Measurements from ENCODE around the gene S100A4.

S100A4 gene

DNA sequence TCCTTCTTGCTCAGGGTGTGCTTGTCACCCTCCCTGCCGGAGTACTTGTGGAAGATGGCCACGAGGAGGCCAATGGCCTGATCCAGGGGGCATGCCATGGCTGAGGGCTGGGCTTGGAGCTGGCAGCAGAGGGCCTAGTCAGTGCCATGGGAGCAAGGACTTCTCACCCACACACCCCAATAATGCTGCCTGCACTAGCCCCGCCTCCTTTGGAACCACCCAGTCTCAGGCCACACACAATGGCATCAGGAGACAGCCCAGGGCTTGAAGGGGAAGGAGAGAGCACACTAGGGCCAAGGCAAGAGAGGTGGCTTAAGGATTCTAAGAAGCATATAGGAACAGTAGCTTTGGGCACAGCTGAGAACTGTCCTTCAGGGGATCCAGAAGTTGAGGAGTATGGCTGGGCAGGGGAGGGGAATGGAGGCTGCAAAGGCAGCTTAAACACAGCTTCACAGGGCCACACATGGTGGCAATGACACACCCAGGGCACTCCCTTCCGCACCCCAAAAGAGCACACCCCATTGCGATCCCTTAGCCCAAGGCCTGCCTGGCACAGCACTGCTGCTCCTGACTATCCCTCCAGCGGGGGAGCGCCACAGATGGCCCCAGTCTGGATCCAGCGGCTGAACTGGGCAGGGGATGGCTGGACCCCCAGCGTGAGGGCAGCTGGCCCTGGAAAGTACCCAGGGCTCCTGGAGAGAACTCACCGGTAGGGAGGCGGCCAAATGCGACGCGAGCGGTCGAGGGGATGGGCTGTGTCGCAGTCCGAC, 10.2 kb downstream of the S100A4 start, which contains the start of gene S100A6:
S100A6 (minus strand) TSS at position 750 of the 770 bp plus-strand sequence; CDS start at position 98, 652 bp downstream.
- Histone ChIP-seq H3K9ac (ENCODE audit: low read depth, low read length, poor library complexity, severe bottlenecking) (peak within 1 kb of the TSS; percentile 94), H3K4me3 (ENCODE audit: low read length, poor library complexity, severe bottlenecking) (peak within 1 kb of the TSS; percentile 89)
- TF ChIP-seq, protein P1, sequence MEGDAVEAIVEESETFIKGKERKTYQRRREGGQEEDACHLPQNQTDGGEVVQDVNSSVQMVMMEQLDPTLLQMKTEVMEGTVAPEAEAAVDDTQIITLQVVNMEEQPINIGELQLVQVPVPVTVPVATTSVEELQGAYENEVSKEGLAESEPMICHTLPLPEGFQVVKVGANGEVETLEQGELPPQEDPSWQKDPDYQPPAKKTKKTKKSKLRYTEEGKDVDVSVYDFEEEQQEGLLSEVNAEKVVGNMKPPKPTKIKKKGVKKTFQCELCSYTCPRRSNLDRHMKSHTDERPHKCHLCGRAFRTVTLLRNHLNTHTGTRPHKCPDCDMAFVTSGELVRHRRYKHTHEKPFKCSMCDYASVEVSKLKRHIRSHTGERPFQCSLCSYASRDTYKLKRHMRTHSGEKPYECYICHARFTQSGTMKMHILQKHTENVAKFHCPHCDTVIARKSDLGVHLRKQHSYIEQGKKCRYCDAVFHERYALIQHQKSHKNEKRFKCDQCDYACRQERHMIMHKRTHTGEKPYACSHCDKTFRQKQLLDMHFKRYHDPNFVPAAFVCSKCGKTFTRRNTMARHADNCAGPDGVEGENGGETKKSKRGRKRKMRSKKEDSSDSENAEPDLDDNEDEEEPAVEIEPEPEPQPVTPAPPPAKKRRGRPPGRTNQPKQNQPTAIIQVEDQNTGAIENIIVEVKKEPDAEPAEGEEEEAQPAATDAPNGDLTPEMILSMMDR (conservative IDR thresholded peaks at IDR 0.05; ENCODE audit: low read length): no peak
- no peak for TF ChIP-seq EZH2phosphoT487 (IDR thresholded peaks at IDR 0.05; ENCODE audit: borderline replicate concordance)

DNA sequence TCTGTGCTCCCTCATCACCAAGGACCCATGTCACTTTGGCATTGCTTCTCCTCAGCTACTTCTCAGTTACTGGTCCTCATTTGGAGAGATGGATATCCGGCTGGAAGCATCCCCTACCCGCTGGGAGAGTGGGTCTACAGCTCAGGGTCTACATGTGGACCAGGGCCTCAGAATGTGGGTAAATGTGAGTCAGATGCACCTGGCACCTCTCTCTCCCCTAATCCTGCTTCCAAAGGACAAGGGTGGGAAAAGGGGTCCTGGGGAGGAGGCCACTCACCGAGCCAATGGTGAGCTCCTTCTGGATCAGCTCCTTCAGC, 10.7 kb downstream of the S100A4 start:
- TF ChIP-seq, protein P1 (conservative IDR thresholded peaks at IDR 0.05; ENCODE audit: low read length): no peak
- TF ChIP-seq EZH2phosphoT487 (IDR thresholded peaks at IDR 0.05; ENCODE audit: borderline replicate concordance): no peak
- Histone ChIP-seq H3K9ac (ENCODE audit: low read depth, low read length, poor library complexity, severe bottlenecking) (peak overlapping the region; percentile 94), H3K4me2 (ENCODE audit: low read depth, low read length, poor library complexity, severe bottlenecking) (peak overlapping the region; percentile 94), H3K9me3 (ENCODE audit: insufficient read depth, low read depth, low read length) (no peaks in the 10 kb centered on the region), H4K20me1 (ENCODE audit: insufficient read depth, low read length, poor library complexity, severe bottlenecking) (no peaks in the 10 kb centered on the region), H3K79me2 (ENCODE audit: insufficient read depth, low read length) (peaks cover 37% of the 10 kb centered on the region), H3F3A (ENCODE audit: low read depth) (peaks cover 18% of the 10 kb centered on the region), H3K27me3 (ENCODE audit: insufficient read depth, low read length, poor library complexity, severe bottlenecking) (no peaks in the 10 kb centered on the region), H3K4me1 (ENCODE audit: insufficient read depth, low read length, poor library complexity, severe bottlenecking) (peaks cover 73% of the 10 kb centered on the region), H3K9me2 (replicated peaks; ENCODE audit: low read depth, low read length) (no peaks in the 10 kb centered on the region), H2AFZ (ENCODE audit: low read length) (no peak overlapping the region), H3K4me3 (ENCODE audit: low read length, poor library complexity, severe bottlenecking) (peak overlapping the region; percentile 89), H3K36me3 (ENCODE audit: insufficient read depth, low read length) (no peaks in the 10 kb centered on the region)

More for the DNA sequence above, 10.2 kb downstream of the S100A4 start, which contains the start of gene S100A6:
- peaks cover 18% of the 10 kb centered on the region for H3F3A ChIP-seq (ENCODE audit: low read depth)
- no peaks in the 10 kb centered on the region for H3K27me3 ChIP-seq (ENCODE audit: insufficient read depth, low read length, poor library complexity, severe bottlenecking)
- no peaks in the 10 kb centered on the region for H3K36me3 ChIP-seq (ENCODE audit: insufficient read depth, low read length)
- H2AFZ ChIP-seq (ENCODE audit: low read length): peak within 1 kb of the TSS; percentile 69
- no peaks in the 10 kb centered on the region for H3K9me2 ChIP-seq (replicated peaks; ENCODE audit: low read depth, low read length)
- peak within 1 kb of the TSS; percentile 94 for H3K4me2 ChIP-seq (ENCODE audit: low read depth, low read length, poor library complexity, severe bottlenecking)
- H3K9me3 ChIP-seq (ENCODE audit: insufficient read depth, low read depth, low read length): no peaks in the 10 kb centered on the region
- H3K4me1 ChIP-seq (ENCODE audit: insufficient read depth, low read length, poor library complexity, severe bottlenecking): peaks cover 77% of the 10 kb centered on the region
- H3K79me2 ChIP-seq (ENCODE audit: insufficient read depth, low read length): peaks cover 37% of the 10 kb centered on the region
- H4K20me1 ChIP-seq (ENCODE audit: insufficient read depth, low read length, poor library complexity, severe bottlenecking): no peaks in the 10 kb centered on the region

DNA sequence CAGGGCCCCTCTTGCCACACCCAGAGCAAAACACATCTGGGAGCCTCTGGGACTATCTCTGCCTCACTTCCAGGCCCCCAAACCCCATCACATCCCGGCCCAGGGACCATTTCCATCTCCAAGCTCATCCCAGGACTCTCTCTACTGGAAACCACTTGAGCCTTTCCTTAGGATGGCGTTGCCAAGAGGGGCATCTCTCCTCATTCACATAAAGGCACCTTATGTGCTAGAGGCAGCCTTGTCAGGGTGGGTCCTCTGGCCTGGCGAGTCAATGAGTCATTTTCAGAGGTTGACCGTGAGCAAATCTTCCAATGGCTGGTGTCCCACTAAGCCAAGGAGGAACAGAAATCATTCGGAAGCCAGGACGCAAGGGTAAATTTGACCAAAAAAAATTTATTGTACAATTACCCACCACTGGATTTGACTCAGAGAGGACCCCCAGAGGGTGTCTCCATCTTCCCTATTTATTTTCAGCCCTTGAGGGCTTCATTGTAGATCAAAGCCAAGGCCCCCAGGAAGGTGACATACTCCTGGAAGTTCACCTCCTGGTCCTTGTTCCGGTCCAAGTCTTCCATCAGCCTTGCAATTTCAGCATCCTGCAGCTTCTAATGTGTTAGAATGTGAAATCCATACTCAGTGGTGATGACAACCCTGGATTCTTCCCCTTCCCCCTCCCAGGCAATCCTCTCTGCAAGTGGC, 11.2 kb downstream of the S100A4 start:
- no peak overlapping the region for H2AFZ ChIP-seq (ENCODE audit: low read length)
- H3K4me2 ChIP-seq (ENCODE audit: low read depth, low read length, poor library complexity, severe bottlenecking): peak overlapping the region; percentile 94

More for the DNA sequence above, 11.2 kb downstream of the S100A4 start:
- Histone ChIP-seq H3K9me2 (replicated peaks; ENCODE audit: low read depth, low read length) (no peaks in the 10 kb centered on the region), H3K27me3 (ENCODE audit: insufficient read depth, low read length, poor library complexity, severe bottlenecking) (no peaks in the 10 kb centered on the region), H4K20me1 (ENCODE audit: insufficient read depth, low read length, poor library complexity, severe bottlenecking) (no peaks in the 10 kb centered on the region), H3K79me2 (ENCODE audit: insufficient read depth, low read length) (peaks cover 37% of the 10 kb centered on the region), H3K9ac (ENCODE audit: low read depth, low read length, poor library complexity, severe bottlenecking) (peak overlapping the region; percentile 94), H3F3A (ENCODE audit: low read depth) (peaks cover 18% of the 10 kb centered on the region), H3K36me3 (ENCODE audit: insufficient read depth, low read length) (no peaks in the 10 kb centered on the region), H3K4me1 (ENCODE audit: insufficient read depth, low read length, poor library complexity, severe bottlenecking) (peaks cover 72% of the 10 kb centered on the region), H3K4me3 (ENCODE audit: low read length, poor library complexity, severe bottlenecking) (peak overlapping the region; percentile 89), H3K9me3 (ENCODE audit: insufficient read depth, low read depth, low read length) (no peaks in the 10 kb centered on the region)
- TF ChIP-seq, protein P1 (conservative IDR thresholded peaks at IDR 0.05; ENCODE audit: low read length): no peak
- TF ChIP-seq EZH2phosphoT487 (IDR thresholded peaks at IDR 0.05; ENCODE audit: borderline replicate concordance): no peak

Data from Loucy (cell line).